Suprapubic skin (tissue), 4 donors: ENCODE data around the gene FLRT2. TPM values are rescaled to one million over a fixed set of nuclear protein-coding genes. Genes with fewer than 3 reads are reported as not detected.

ENCODE experiments used
- DNase-seq, 2 donors: peaks; one replicate each; pipeline ENCODE4 v3.0.0-alpha.2; 2019; ENCODE audit warnings: low spot score in 2 of 2
- H3K27ac ChIP-seq: fragments of 200-600 bp; sonication (generic); one replicate; pipeline ENCODE4 v1.5.1; 2019
- H3K27me3 ChIP-seq: fragments of 200-600 bp; sonication (generic); one replicate; pipeline ENCODE4 v1.5.1; 2019
- H3K36me3 ChIP-seq: fragments of 200-600 bp; sonication (generic); one replicate; pipeline ENCODE4 v1.5.1; 2019
- H3K4me1 ChIP-seq: fragments of 200-600 bp; sonication (generic); one replicate; pipeline ENCODE4 v1.5.1; 2019
- H3K4me3 ChIP-seq: fragments of 200-600 bp; sonication (generic); one replicate; pipeline ENCODE4 v1.5.1; 2019; ENCODE audit warnings: mild to moderate bottlenecking
- H3K9me3 ChIP-seq: fragments of 200-600 bp; sonication (generic); one replicate; pipeline ENCODE4 v1.5.1; 2019
- CTCF ChIP-seq, 2 donors: fragments of 200-600 bp in 1 of 2; fragments of 450-650 bp in 1 of 2; sonication (generic) in 1 of 2; IDR thresholded peaks; one replicate each; pipeline ENCODE4 v1.5.1; 2016 to 2019; ENCODE audit warnings: antibody characterized with exemption in 2 of 2, mild to moderate bottlenecking in 1 of 2, moderate library complexity in 1 of 2
- EP300 ChIP-seq: sonication (generic); formaldehyde crosslinking; IDR thresholded peaks from one replicate; pipeline ENCODE4 v1.6.1; 2017; ENCODE audit warnings: antibody characterized with exemption
- POLR2A ChIP-seq, 2 donors: fragments of 450-650 bp; IDR thresholded peaks; one replicate each; pipeline ENCODE4 v1.6.1; 2017; ENCODE audit warnings: antibody characterized with exemption in 2 of 2, mild to moderate bottlenecking in 2 of 2, moderate library complexity in 2 of 2
- POLR2AphosphoS5 ChIP-seq, 3 donors: sonication (generic); formaldehyde crosslinking; IDR thresholded peaks; one replicate each; pipeline ENCODE4 v1.6.1; 2017; ENCODE audit warnings: antibody characterized with exemption in 3 of 3
- WGBS: methylation state at CpG from one replicate; pipeline ENCODE4 v1.1.5; 2018; 5-methylcytosine and 5-hydroxymethylcytosine counted together
- total RNA-seq, 4 donors: library from RNA; depleted of rRNA; stranded (reverse); fragments of >200 nt; gene quantifications; one replicate each; pipeline ENCODE4 v1.1.0, GENCODE V29; 2016

The FLRT2 gene
- total RNA-seq, 4 donors from 2014 or later = 21.5 to 41.4 (median 28.0) TPM

GRCh38 chr14:85514487-85514886 lies 15.5 kb upstream of the FLRT2 start:
- no peaks in the 10 kb centered on the region for H3K36me3 ChIP-seq
- H3K9me3 ChIP-seq = no peaks in the 10 kb centered on the region
- 84% methylated on average over 2 of the region's 2 CpGs for WGBS
- no peak overlapping the region for H3K4me3 ChIP-seq
- no peak for DNase-seq
- no peak for TF ChIP-seq POLR2A (IDR thresholded peaks at IDR 0.05)
- no peak for TF ChIP-seq EP300
- no peak for TF ChIP-seq CTCF (IDR thresholded peaks at IDR 0.05)
- TF ChIP-seq POLR2AphosphoS5 (IDR thresholded peaks at IDR 0.05) = no peak
- no peaks in the 10 kb centered on the region for H3K27me3 ChIP-seq
- peaks cover 7% of the 10 kb centered on the region for H3K4me1 ChIP-seq
- H3K27ac ChIP-seq = no peak overlapping the region

- DNase-seq = no peak
- Histone ChIP-seq H3K27ac (no peak overlapping the region), H3K27me3 (no peaks in the 10 kb centered on the region), H3K36me3 (no peaks in the 10 kb centered on the region), H3K4me3 (no peak overlapping the region), H3K4me1 (no peaks in the 10 kb centered on the region), H3K9me3 (no peaks in the 10 kb centered on the region)
- 39% methylated on average over 5 of the region's 5 CpGs for WGBS
- TF ChIP-seq POLR2AphosphoS5 (IDR thresholded peaks at IDR 0.05) (no peak), POLR2A (IDR thresholded peaks at IDR 0.05) (no peak), CTCF (IDR thresholded peaks at IDR 0.05) (no peak), EP300 (no peak)
Observed at GRCh38 chr14:85516239-85517113, 13.5 kb upstream of the FLRT2 start.

- no peaks in the 10 kb centered on the region for H3K9me3 ChIP-seq
- no peak overlapping the region for H3K27ac ChIP-seq
- 91% methylated on average over 2 of the region's 2 CpGs for WGBS
- H3K27me3 ChIP-seq = no peaks in the 10 kb centered on the region
- H3K4me1 ChIP-seq = no peaks in the 10 kb centered on the region
- no peaks in the 10 kb centered on the region for H3K36me3 ChIP-seq
- H3K4me3 ChIP-seq = no peak overlapping the region
- no peak for DNase-seq
- no peak for TF ChIP-seq CTCF (IDR thresholded peaks at IDR 0.05)
- TF ChIP-seq POLR2AphosphoS5 (IDR thresholded peaks at IDR 0.05) = no peak
- TF ChIP-seq EP300 = no peak
- TF ChIP-seq POLR2A (IDR thresholded peaks at IDR 0.05) = no peak
Observed at GRCh38 chr14:85517114-85517688, 12.7 kb upstream of the FLRT2 start.

- DNase-seq = no peak
- Histone ChIP-seq H3K4me3 (no peak overlapping the region), H3K27ac (no peak overlapping the region), H3K36me3 (no peaks in the 10 kb centered on the region), H3K9me3 (no peaks in the 10 kb centered on the region), H3K27me3 (no peaks in the 10 kb centered on the region), H3K4me1 (no peaks in the 10 kb centered on the region)
- TF ChIP-seq POLR2A (IDR thresholded peaks at IDR 0.05) = no peak
- no peak for TF ChIP-seq CTCF (IDR thresholded peaks at IDR 0.05)
- no peak for TF ChIP-seq POLR2AphosphoS5 (IDR thresholded peaks at IDR 0.05)
- TF ChIP-seq EP300 = no peak
- WGBS = 88% methylated on average over 1 of the region's 1 CpG
Observed at GRCh38 chr14:85519661-85520305, 10.2 kb upstream of the FLRT2 start.

- DNase-seq = no peak
- Histone ChIP-seq H3K27ac (no peak overlapping the region), H3K9me3 (no peaks in the 10 kb centered on the region), H3K4me3 (no peak overlapping the region), H3K4me1 (no peaks in the 10 kb centered on the region), H3K27me3 (no peaks in the 10 kb centered on the region), H3K36me3 (no peaks in the 10 kb centered on the region)
- WGBS = 87% methylated on average over 4 of the region's 4 CpGs
- TF ChIP-seq POLR2AphosphoS5 (IDR thresholded peaks at IDR 0.05) (no peak), CTCF (IDR thresholded peaks at IDR 0.05) (no peak), POLR2A (IDR thresholded peaks at IDR 0.05) (no peak), EP300 (no peak)
Observed at GRCh38 chr14:85520581-85520980, 9.4 kb upstream of the FLRT2 start.
